GM12878 (cell line): Measurements from ENCODE around the gene SCGN.

Source experiments
- BCL11A ChIP-seq: IDR thresholded peaks from 2 replicates; pipeline ENCODE4 v1.6.1; 2011; ENCODE audit warnings: low read depth, low read length
- NFYB ChIP-seq: IDR thresholded peaks from 2 replicates; pipeline ENCODE4 v1.6.1; 2011; ENCODE audit warnings: low read depth, mild to moderate bottlenecking, low read length, improper control_type of control experiment, moderate library complexity; ENCODE audit not compliant: insufficient read depth
- POLR2A ChIP-seq: IDR thresholded peaks from 2 replicates; pipeline ENCODE4 v1.6.1; 2011; ENCODE audit warnings: low read depth, mild to moderate bottlenecking, low read length
- POLR2AphosphoS5 ChIP-seq: IDR thresholded peaks from 2 replicates; pipeline ENCODE4 v1.6.1; 2011; ENCODE audit warnings: mild to moderate bottlenecking, low read length, inconsistent platforms
- SUZ12 ChIP-seq: fragments of 200-600 bp; sonication (generic); IDR thresholded peaks from one replicate; pipeline ENCODE4 v1.6.1; 2018; ENCODE audit warnings: antibody characterized with exemption, mild to moderate bottlenecking; ENCODE audit not compliant: unreplicated experiment
- USF1 ChIP-seq: IDR thresholded peaks from 2 replicates; pipeline ENCODE4 v1.6.1; 2011; ENCODE audit warnings: borderline replicate concordance, low read depth, mild to moderate bottlenecking, moderate library complexity, mixed read lengths, low read length; ENCODE audit not compliant: insufficient read depth; ENCODE audit errors: extremely low read length
- USF2 ChIP-seq: IDR thresholded peaks from 2 replicates; pipeline ENCODE4 v1.6.1; 2011; ENCODE audit warnings: low read depth, low read length, improper control_type of control experiment, borderline replicate concordance

GRCh38 chr6:25640446-25640845 lies 11.6 kb upstream of the SCGN start:
- TF ChIP-seq POLR2AphosphoS5 (no peak), POLR2A (no peak), BCL11A (no peak), SUZ12 (no peak), USF1 (no peak), USF2 (no peak), NFYB (no peak)
